A549 (cell line): ENCODE data around the gene MTCP1.

ENCODE experiments used
- CTCF ChIP-seq: fragments of >200 bp; sonication (Bioruptor Twin); formaldehyde crosslinking; IDR thresholded peaks from 3 replicates; pipeline ENCODE4 v1.5.1; 2016
- JUN ChIP-seq, 2 experiments: fragments of >200 bp; sonication (Bioruptor Twin); formaldehyde crosslinking; IDR thresholded peaks; 2 replicates in 1 of 2; 3 replicates in 1 of 2; pipeline ENCODE4 v1.6.1; 2016 to 2017
- POLR2A ChIP-seq: IDR thresholded peaks from 2 replicates; pipeline ENCODE4 v1.6.1; 2012; ENCODE audit warnings: mild to moderate bottlenecking, low read length

- TF ChIP-seq CTCF: no peak
- no peak for TF ChIP-seq JUN (IDR thresholded peaks at IDR 0.05)
- TF ChIP-seq POLR2A: no peak
Measured at GRCh38 chrX:155113097-155113496, 42.2 kb upstream of the MTCP1 start.
